OCI-LY3 (cell line): ENCODE measurements around the gene RBBP8NL.

Experiments
- CTCF ChIP-seq: fragments of 200-600, 300-600 bp; sonication (generic); IDR thresholded peaks from 2 replicates; pipeline ENCODE4 v1.5.1; 2014; ENCODE audit warnings: antibody characterized with exemption, low read length, low read depth
- EZH2phosphoT487 ChIP-seq: fragments of 200-600 bp; shearing (Covaris generic); IDR thresholded peaks from 2 replicates; pipeline ENCODE4 v1.6.1; 2018; ENCODE audit warnings: antibody characterized with exemption, mixed run types, low read depth

GRCh38 chr20:62428002-62428372 is 648 bp upstream of the RBBP8NL start:
- TF ChIP-seq CTCF: no peak
- TF ChIP-seq EZH2phosphoT487: no peak
